A673 (cell line): ENCODE measurements around the gene PBXIP1. TPM values are rescaled to one million over a fixed set of nuclear protein-coding genes. Genes with fewer than 3 reads are reported as not detected.
"Not testable (repeated sequence)": the region's sequence is repeated elsewhere in the genome, so short reads cannot be mapped to it uniquely, and the experiment has no call there.

ENCODE experiments used
- BruUV-seq: library from RNA; stranded (reverse); fragments of 400-500 nt; replicated peaks from 2 replicates; lab custom pipeline; 2021; lab: Mats Ljungman, UMichigan
- CTCF ChIA-PET: fragments of 300-600 bp; sonication (Branson Sonifier 250); formaldehyde crosslinking; loops from one replicate; lab custom pipeline; 2022; ENCODE audit warnings: antibody characterized with exemption; lab: Charles Lee
- POLR2A ChIA-PET: fragments of 300-600 bp; sonication (Branson Sonifier 250); formaldehyde crosslinking; loops from one replicate; lab custom pipeline; 2022; ENCODE audit warnings: antibody characterized with exemption; ENCODE audit not compliant: low non-redundant PET; lab: Charles Lee
- DNase-seq: peaks from one replicate; pipeline ENCODE4 v3.0.0-alpha.2; 2015; ENCODE audit warnings: low spot score
- H3K27ac ChIP-seq: fragments of 200-600 bp; sonication (generic); 2 replicates; pipeline ENCODE4 v1.5.1; 2016; ENCODE audit warnings: mixed run types, low read depth, mild to moderate bottlenecking, mixed read lengths, antibody characterized with exemption, low read length; ENCODE audit not compliant: poor library complexity, severe bottlenecking
- H3K27me3 ChIP-seq: fragments of 200-600 bp; sonication (generic); replicated peaks from 2 replicates; pipeline ENCODE4 v1.6.1; 2017; ENCODE audit warnings: mixed run types, low read depth, mild to moderate bottlenecking, mixed read lengths, antibody characterized with exemption, low read length; ENCODE audit not compliant: insufficient read depth, poor library complexity
- H3K36me3 ChIP-seq: fragments of 200-600 bp; sonication (generic); 2 replicates; pipeline ENCODE4 v1.6.1; 2016; ENCODE audit warnings: mixed run types, mild to moderate bottlenecking, mixed read lengths, antibody characterized with exemption, low read length; ENCODE audit not compliant: insufficient read depth, poor library complexity, severe bottlenecking
- H3K4me1 ChIP-seq: fragments of 200-600 bp; sonication (generic); 2 replicates; pipeline ENCODE4 v1.6.1; 2017; ENCODE audit warnings: mixed run types, mild to moderate bottlenecking, mixed read lengths, antibody characterized with exemption, low read length; ENCODE audit not compliant: insufficient read depth, poor library complexity, severe bottlenecking
- H3K4me3 ChIP-seq: fragments of 200-600 bp; sonication (generic); 2 replicates; pipeline ENCODE4 v1.5.1; 2016; ENCODE audit warnings: low read depth, mixed run types, mild to moderate bottlenecking, mixed read lengths, low read length; ENCODE audit not compliant: poor library complexity, severe bottlenecking
- H3K9me3 ChIP-seq: fragments of 200-600 bp; sonication (generic); 2 replicates; pipeline ENCODE4 v1.6.1; 2016; ENCODE audit warnings: mixed run types, low read depth, mild to moderate bottlenecking, mixed read lengths, antibody characterized with exemption, low read length; ENCODE audit not compliant: poor library complexity, severe bottlenecking
- CTCF ChIP-seq: fragments of 300-800, 200-600 bp; sonication (generic); conservative IDR thresholded peaks from 2 replicates; pipeline ENCODE4 v1.5.1; 2017; ENCODE audit warnings: low read depth, mild to moderate bottlenecking, antibody characterized with exemption, low read length, moderate library complexity, mixed read lengths
- EZH2 ChIP-seq: fragments of 200-600 bp; sonication (generic); IDR thresholded peaks from 2 replicates; pipeline ENCODE4 v1.6.1; 2017; ENCODE audit warnings: borderline replicate concordance, low read depth, mild to moderate bottlenecking, mixed read lengths, antibody characterized with exemption, low read length; ENCODE audit not compliant: poor library complexity, severe bottlenecking
- intact Hi-C: fragments of 100-400 bp; cut with micrococcal nuclease; formaldehyde crosslinking; loops from one replicate; pipeline ENCODE4 v1.10.0; 2022; ENCODE audit not compliant: unreplicated experiment
- total RNA-seq: library from RNA; stranded (reverse); gene quantifications from 2 replicates; pipeline ENCODE4 v1.2.3, GENCODE V29; 2021

Gene PBXIP1
- total RNA-seq, 1 experiment from 2014 or later = 12.7 TPM

GRCh38 chr1:154978360-154978759 lies 22.5 kb upstream of the PBXIP1 start:
- Histone ChIP-seq H3K27ac (peak overlapping the region; percentile 96), H3K36me3 (peaks cover 37% of the 10 kb centered on the region), H3K9me3 (no peaks in the 10 kb centered on the region), H3K4me3 (no peak overlapping the region), H3K4me1 (peaks cover 26% of the 10 kb centered on the region), H3K27me3 (no peaks in the 10 kb centered on the region)
- no peak for DNase-seq
- BruUV-seq = no TSS peak
- TF ChIP-seq EZH2 (no peak), CTCF (no peak)
- ChIA-PET CTCF (no interaction called here), POLR2A (no interaction called here)
- intact Hi-C loops = no loop called here

- Histone ChIP-seq H3K4me1 (peaks cover 32% of the 10 kb centered on the region), H3K27ac (peak overlapping the region; percentile 96), H3K36me3 (peaks cover 37% of the 10 kb centered on the region)
- H3K9me3 ChIP-seq, CTCF ChIA-PET, DNase-seq, BruUV-seq, H3K27me3 ChIP-seq, intact Hi-C loops, POLR2A ChIA-PET, H3K4me3 ChIP-seq: not testable (repeated sequence)
Measured at GRCh38 chr1:154977762-154978161, 21.9 kb upstream of the PBXIP1 start.

- Histone ChIP-seq H3K27me3 (no peaks in the 10 kb centered on the region), H3K36me3 (peaks cover 29% of the 10 kb centered on the region), H3K27ac (peak overlapping the region; percentile 96), H3K4me3 (peak overlapping the region; percentile 59), H3K9me3 (no peaks in the 10 kb centered on the region), H3K4me1 (peaks cover 46% of the 10 kb centered on the region)
- ChIA-PET CTCF (no interaction called here), POLR2A (no interaction called here)
- intact Hi-C loops = no loop called here
- no TSS peak for BruUV-seq
- DNase-seq = no peak
- TF ChIP-seq CTCF (no peak), EZH2 (no peak)
Measured at GRCh38 chr1:154975409-154976059, 19.6 kb upstream of the PBXIP1 start.
